IMR-90 (cell line): ENCODE results near the gene CDX1. TPM values are rescaled to one million over a fixed set of nuclear protein-coding genes. Genes with fewer than 3 reads are reported as not detected.

ENCODE experiments used
- ATAC-seq: fragments of 200-7000 bp; cut with Tn5 transposase; 2 replicates; pipeline ENCODE4 v1.9.1; 2020; ENCODE audit warnings: low read depth, mild to moderate bottlenecking, moderate library complexity
- BruUV-seq: library from RNA; stranded (reverse); fragments of 400-500 nt; replicated peaks from 2 replicates; lab custom pipeline; 2021; lab: Mats Ljungman, UMichigan
- CTCF ChIA-PET: fragments of 300-600 bp; formaldehyde crosslinking; extraction: SDS; loops from one replicate; lab custom pipeline; 2021; ENCODE audit warnings: antibody characterized with exemption; lab: Yijun Ruan, JAX
- POLR2A ChIA-PET: fragments of 300-600 bp; sonication (Branson Sonifier 250); formaldehyde crosslinking; loops from one replicate; lab custom pipeline; 2022; ENCODE audit warnings: antibody characterized with exemption; ENCODE audit not compliant: unreplicated experiment; lab: Charles Lee
- DNase-seq: peaks from one replicate; pipeline ENCODE4 v3.0.0; 2013
- H2AFZ ChIP-seq: replicated peaks from 2 replicates; pipeline ENCODE3; 2013; ENCODE audit warnings: low read length, mild to moderate bottlenecking; ENCODE audit not compliant: poor library complexity
- H2AK5ac ChIP-seq: 2 replicates; pipeline ENCODE4 v1.6.1; 2013; ENCODE audit warnings: low read depth, low read length, inconsistent platforms
- H2AK9ac ChIP-seq: replicated peaks from 2 replicates; pipeline ENCODE3; 2013; ENCODE audit warnings: mild to moderate bottlenecking, low read depth, low read length, moderate library complexity; ENCODE audit not compliant: poor library complexity
- H2BK120ac ChIP-seq: 2 replicates; pipeline ENCODE4 v1.6.1; 2013; ENCODE audit warnings: low read depth, low read length, inconsistent platforms
- H2BK15ac ChIP-seq: 3 replicates; pipeline ENCODE4 v1.6.1; 2013; ENCODE audit warnings: low read depth, low read length, inconsistent platforms
- H2BK20ac ChIP-seq: 2 replicates; pipeline ENCODE4 v1.6.1; 2013; ENCODE audit warnings: low read depth, mild to moderate bottlenecking, inconsistent platforms, low read length, moderate library complexity
- H2BK5ac ChIP-seq: 2 replicates; pipeline ENCODE4 v1.6.1; 2013; ENCODE audit warnings: mild to moderate bottlenecking, low read depth, low read length, inconsistent platforms; ENCODE audit not compliant: poor library complexity, severe bottlenecking
- H3K14ac ChIP-seq: replicated peaks from 2 replicates; pipeline ENCODE4 v1.6.1; 2013; ENCODE audit warnings: low read depth, low read length, inconsistent platforms
- H3K18ac ChIP-seq: 2 replicates; pipeline ENCODE4 v1.6.1; 2013; ENCODE audit warnings: low read depth, low read length, control low read depth
- H3K23ac ChIP-seq: 2 replicates; pipeline ENCODE4 v1.6.1; 2013; ENCODE audit warnings: low read depth, low read length, inconsistent platforms
- H3K27ac ChIP-seq: 2 replicates; pipeline ENCODE4 v1.5.1; 2013; ENCODE audit warnings: mild to moderate bottlenecking, control low read depth, low read length; ENCODE audit not compliant: insufficient read depth
- H3K27me3 ChIP-seq: 2 replicates; pipeline ENCODE4 v1.6.1; 2013; ENCODE audit warnings: low read length; ENCODE audit not compliant: control insufficient read depth, insufficient read depth
- H3K36me3 ChIP-seq: 2 replicates; pipeline ENCODE4 v1.6.1; 2013; ENCODE audit warnings: low read length, mixed read lengths; ENCODE audit not compliant: control insufficient read depth, insufficient read depth
- H3K4ac ChIP-seq: 2 replicates; pipeline ENCODE4 v1.6.1; 2013; ENCODE audit warnings: low read depth, low read length, inconsistent platforms
- H3K4me1 ChIP-seq: 2 replicates; pipeline ENCODE4 v1.6.1; 2013; ENCODE audit warnings: low read length, mixed read lengths; ENCODE audit not compliant: control insufficient read depth, insufficient read depth
- H3K4me2 ChIP-seq: 2 replicates; pipeline ENCODE4 v1.6.1; 2013; ENCODE audit warnings: low read depth, mild to moderate bottlenecking, control low read depth, low read length, moderate library complexity
- H3K4me3 ChIP-seq: 2 replicates; pipeline ENCODE4 v1.5.1; 2013; ENCODE audit warnings: low read depth, mild to moderate bottlenecking, control low read depth, low read length, moderate library complexity; ENCODE audit not compliant: insufficient read depth
- H3K56ac ChIP-seq: 2 replicates; pipeline ENCODE4 v1.6.1; 2013; ENCODE audit warnings: low read length, inconsistent platforms; ENCODE audit not compliant: insufficient read depth; ENCODE audit errors: extremely low read depth
- H3K79me1 ChIP-seq, 2 experiments: 2 replicates each; pipeline ENCODE4 v1.6.1; 2013; ENCODE audit warnings: low read length in 2 of 2, inconsistent platforms in 1 of 2, low read depth in 1 of 2
- H3K9ac ChIP-seq: 2 replicates; pipeline ENCODE4 v1.6.1; 2013; ENCODE audit warnings: low read depth, low read length, control low read depth
- H3K9me1 ChIP-seq: 2 replicates; pipeline ENCODE4 v1.6.1; 2013; ENCODE audit warnings: low read length, inconsistent platforms; ENCODE audit not compliant: insufficient read depth
- H3K9me3 ChIP-seq: 2 replicates; pipeline ENCODE4 v1.6.1; 2013; ENCODE audit warnings: low read length; ENCODE audit not compliant: control insufficient read depth, insufficient read depth
- H4K20me1 ChIP-seq: 2 replicates; pipeline ENCODE4 v1.6.1; 2013; ENCODE audit warnings: low read length, inconsistent platforms; ENCODE audit not compliant: insufficient read depth
- H4K5ac ChIP-seq: 2 replicates; pipeline ENCODE4 v1.6.1; 2013; ENCODE audit warnings: mild to moderate bottlenecking, low read depth, low read length, control low read depth
- H4K8ac ChIP-seq, 2 experiments: 2 replicates each; pipeline ENCODE4 v1.6.1; 2013; ENCODE audit warnings: low read depth in 2 of 2, low read length in 2 of 2, control low read depth in 1 of 2, inconsistent platforms in 1 of 2
- H4K91ac ChIP-seq: 2 replicates; pipeline ENCODE4 v1.6.1; 2013; ENCODE audit warnings: low read depth, low read length, inconsistent platforms; ENCODE audit not compliant: insufficient read depth
- FOS ChIP-seq: fragments of 150-350 bp; IDR thresholded peaks from 2 replicates; pipeline ENCODE4 v1.6.1; 2016; ENCODE audit warnings: low read depth, low read length
- RCOR1 ChIP-seq: IDR thresholded peaks from 2 replicates; pipeline ENCODE4 v1.6.1; 2012; ENCODE audit warnings: mild to moderate bottlenecking, low read length, improper control_type of control experiment; ENCODE audit not compliant: insufficient replicate concordance
- WGBS, 2 experiments: methylation state at CpG; one replicate each; pipeline versions ENCODE4 v1.1.5 to v1.1.7; 2013; ENCODE audit warnings: missing lambda C conversion rate in 2 of 2; ENCODE audit not compliant: insufficient read length in 1 of 2; ENCODE audit errors: extremely low coverage in 2 of 2; 5-methylcytosine and 5-hydroxymethylcytosine counted together
- dilution Hi-C: fragments of 300-500 bp; cut with HindIII; formaldehyde crosslinking; loops from one replicate; pipeline ENCODE4 v1.14.3; 2018; ENCODE audit warnings: low sequenced_read_pairs; ENCODE audit not compliant: unreplicated experiment
- in situ Hi-C: fragments of 300-500 bp; cut with MboI; formaldehyde crosslinking; loops from 3 replicates; pipeline ENCODE4 v1.14.3; 2019; ENCODE audit warnings: low sequenced_read_pairs, inconsistent platforms, mixed read lengths
- intact Hi-C: fragments of 100-400 bp; cut with micrococcal nuclease; formaldehyde crosslinking; loops from 2 replicates; pipeline ENCODE4 v1.10.0; 2022
- polyA plus RNA-seq, 3 experiments: library from polyadenylated mRNA; depleted of rRNA; stranded (reverse); fragments of >200 nt; gene quantifications; 2 replicates each; pipeline ENCODE4 v1.2.3, GENCODE V29; 2012; ENCODE audit warnings: low replicate concordance in 1 of 3
- total RNA-seq: library from RNA; depleted of rRNA; stranded (reverse); fragments of >200 nt; gene quantifications from 2 replicates; pipeline ENCODE4 v1.2.3, GENCODE V29; 2012

Gene CDX1
- total and polyA plus RNA-seq, 2 of the 4 experiments (the other 2 are of a cell fraction): 0.18 to 0.24 TPM

DNA sequence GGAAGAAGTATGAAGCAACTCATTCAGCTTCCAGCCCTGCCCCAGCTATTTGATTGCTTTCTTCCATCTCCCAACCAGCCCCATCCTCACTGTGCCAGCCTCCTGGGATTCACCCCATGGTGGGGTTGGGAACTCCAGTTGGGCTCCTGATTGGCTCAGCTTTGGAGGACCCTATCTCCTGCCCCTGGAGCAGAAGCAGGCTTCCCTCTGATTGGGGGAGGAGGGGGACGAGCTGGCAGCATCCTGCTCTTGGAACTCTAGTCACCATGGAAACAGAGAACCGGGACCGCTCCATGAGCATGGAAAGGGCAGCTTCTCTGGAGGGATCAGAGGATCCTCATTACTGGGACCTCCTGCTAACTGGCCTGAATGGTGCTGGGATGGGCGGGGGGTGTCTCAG, 25.9 kb downstream of the CDX1 start:
- Histone ChIP-seq H2BK5ac (no peak overlapping the region), H3K56ac (no peak overlapping the region), H4K91ac (no peak overlapping the region), H3K23ac (no peak overlapping the region), H3K14ac (no peak overlapping the region), H2AFZ (no peak overlapping the region), H3K27me3 (peaks cover 88% of the 10 kb centered on the region), H3K36me3 (no peaks in the 10 kb centered on the region), H2BK120ac (no peak overlapping the region), H3K9me3 (no peaks in the 10 kb centered on the region), H3K9me1 (no peaks in the 10 kb centered on the region; the same call in 1 of the 2 replicates), H2AK5ac (no peak overlapping the region), H3K4me2 (no peak overlapping the region), H3K4ac (no peak overlapping the region), H3K4me1 (peaks cover 2% of the 10 kb centered on the region; the same call in 1 of the 2 replicates), H2BK20ac (no peak overlapping the region), H2BK15ac (no peak overlapping the region), H3K79me1 (no peaks in the 10 kb centered on the region), H4K5ac (no peak overlapping the region), H3K9ac (no peak overlapping the region), H3K27ac (no peak overlapping the region), H4K20me1 (no peaks in the 10 kb centered on the region), H3K4me3 (no peak overlapping the region), H3K18ac (no peak overlapping the region), H2AK9ac (no peak overlapping the region), H4K8ac (no peak overlapping the region)
- DNase-seq (no peak), ATAC-seq (no peak)
- ChIA-PET CTCF (no interaction called here), POLR2A (interaction anchor here (0.5 kb wide), 1 partner anchor 342 kb away, joined by 3 read pairs; no protein-coding TSS in a partner anchor)
- no CpG with 5 or more reads among the region's 4 CpGs for WGBS, 2 experiments
- no TSS peak for BruUV-seq
- no peak for TF ChIP-seq RCOR1
- TF ChIP-seq FOS: no peak
- dilution Hi-C loops: no loop called here
- intact Hi-C loops: no loop called here
- in situ Hi-C loops: no loop called here
